Thoracic aorta (tissue), 2 donors: Measurements from ENCODE around the gene RNF207. TPM values are rescaled to one million over a fixed set of nuclear protein-coding genes. Genes with fewer than 3 reads are reported as not detected.

Experiments
- ATAC-seq: fragments of 150-250 bp; one replicate; pipeline ENCODE4 v1.8.0; 2017; ENCODE audit warnings: low read depth; ENCODE audit not compliant: insufficient number of reproducible peaks, low FRiP score
- DNase-seq: peaks from one replicate; pipeline ENCODE4 v3.0.0-alpha.2; 2020; ENCODE audit warnings: low spot score
- H3K27ac ChIP-seq, 2 donors: fragments of 200-600 bp; sonication (generic); 1 replicate in 1 of 2; 2 replicates in 1 of 2; pipeline ENCODE4 v1.5.1; 2016; ENCODE audit warnings: mild to moderate bottlenecking in 2 of 2, moderate library complexity in 2 of 2
- H3K27me3 ChIP-seq: fragments of 200-600 bp; sonication (generic); replicated peaks from 2 replicates; pipeline ENCODE4 v1.6.0; 2016; ENCODE audit warnings: mild to moderate bottlenecking; ENCODE audit not compliant: insufficient read depth
- H3K36me3 ChIP-seq: fragments of 200-600 bp; sonication (generic); one replicate; pipeline ENCODE4 v1.5.1; 2016
- H3K4me1 ChIP-seq, 2 donors: fragments of 200-600 bp; sonication (generic); 1 replicate in 1 of 2; 2 replicates in 1 of 2; pipeline versions ENCODE4 v1.5.1 to v1.6.0; 2016; ENCODE audit warnings: low read depth in 2 of 2, mild to moderate bottlenecking in 1 of 2; ENCODE audit not compliant: control insufficient read depth in 1 of 2
- H3K4me3 ChIP-seq: fragments of 200-600 bp; sonication (generic); 2 replicates; pipeline ENCODE4 v1.5.1; 2016; ENCODE audit warnings: mild to moderate bottlenecking
- H3K9me3 ChIP-seq: fragments of 200-600 bp; sonication (generic); 2 replicates; pipeline ENCODE4 v1.5.1; 2016
- CTCF ChIP-seq: fragments of 200-600 bp; sonication (generic); IDR thresholded peaks from one replicate; pipeline ENCODE4 v1.5.1; 2019; ENCODE audit warnings: antibody characterized with exemption
- total RNA-seq, 2 donors: library from RNA; depleted of rRNA; stranded (reverse); fragments of >200 nt; gene quantifications; one replicate each; pipeline versions ENCODE4 v1.1.0 to v1.2.3, GENCODE V29; 2016

The RNF207 gene
- total RNA-seq, 2 donors from 2014 or later: 30.5 to 50.1 TPM

GRCh38 chr1:6162341-6162740, 43.6 kb upstream of the RNF207 start:
- DNase-seq: no peak
- Histone ChIP-seq H3K27me3 (no peaks in the 10 kb centered on the region), H3K4me1 (no peaks in the 10 kb centered on the region), H3K4me3 (no peak overlapping the region), H3K9me3 (no peaks in the 10 kb centered on the region), H3K27ac (no peak overlapping the region), H3K36me3 (no peaks in the 10 kb centered on the region)
- no peak for TF ChIP-seq CTCF
- no peak for ATAC-seq

- Histone ChIP-seq H3K27me3 (no peaks in the 10 kb centered on the region), H3K27ac (no peak overlapping the region), H3K4me3 (no peak overlapping the region), H3K36me3 (no peaks in the 10 kb centered on the region), H3K4me1 (no peaks in the 10 kb centered on the region), H3K9me3 (no peaks in the 10 kb centered on the region)
- ATAC-seq (no peak), DNase-seq (no peak)
- TF ChIP-seq CTCF: no peak
Measured at GRCh38 chr1:6162773-6163172, 43.1 kb upstream of the RNF207 start.

- DNase-seq (no peak), ATAC-seq (no peak)
- TF ChIP-seq CTCF: no peak
- no peaks in the 10 kb centered on the region for H3K9me3 ChIP-seq
- H3K27ac ChIP-seq: no peak overlapping the region
- no peak overlapping the region for H3K4me3 ChIP-seq
- H3K36me3 ChIP-seq: no peaks in the 10 kb centered on the region
- H3K27me3 ChIP-seq: no peaks in the 10 kb centered on the region
- H3K4me1 ChIP-seq: no peaks in the 10 kb centered on the region
Measured at GRCh38 chr1:6163191-6163972, 42.5 kb upstream of the RNF207 start.

- Histone ChIP-seq H3K27me3 (no peaks in the 10 kb centered on the region), H3K36me3 (no peaks in the 10 kb centered on the region), H3K4me1 (no peaks in the 10 kb centered on the region), H3K9me3 (no peaks in the 10 kb centered on the region), H3K4me3 (no peak overlapping the region), H3K27ac (no peak overlapping the region)
- ATAC-seq (no peak), DNase-seq (no peak)
- TF ChIP-seq CTCF: no peak
Measured at GRCh38 chr1:6163973-6164617, 41.8 kb upstream of the RNF207 start.

- H3K4me3 ChIP-seq: no peak overlapping the region
- no peaks in the 10 kb centered on the region for H3K9me3 ChIP-seq
- H3K4me1 ChIP-seq: no peaks in the 10 kb centered on the region
- ATAC-seq: no peak
- no peaks in the 10 kb centered on the region for H3K36me3 ChIP-seq
- TF ChIP-seq CTCF: no peak
- H3K27ac ChIP-seq: no peak overlapping the region
- DNase-seq: no peak
- no peaks in the 10 kb centered on the region for H3K27me3 ChIP-seq
Measured at GRCh38 chr1:6165027-6165426, 40.9 kb upstream of the RNF207 start.
